ENCODE data around the gene CDK5RAP2.
"Not testable (repeated sequence)": the region's sequence is repeated elsewhere in the genome, so short reads cannot be mapped to it uniquely, and the experiment has no call there.

CDK5RAP2 gene

GRCh38 chr9:120587328-120587727 lies 7.4 kb upstream of the CDK5RAP2 start:
- DNase-seq (ENCODE audit: low read depth in 3 of 3): no peak

- DNase-seq (ENCODE audit: low read depth in 3 of 3): no peak
These were observed 4.0 kb upstream of the CDK5RAP2 start for GRCh38 chr9:120583958-120584369.

- DNase-seq (ENCODE audit: low read depth in 3 of 3): peak in 1 of 3 experiments; percentile 0
These were observed 572 bp downstream of the CDK5RAP2 start for GRCh38 chr9:120579139-120580050.

GRCh38 chr9:120574473-120574872 lies 5.5 kb downstream of the CDK5RAP2 start:
- no peak for DNase-seq (ENCODE audit: low read depth in 3 of 3)

GRCh38 chr9:120572472-120572871 lies 7.5 kb downstream of the CDK5RAP2 start:
- DNase-seq (ENCODE audit: low read depth in 3 of 3): no peak

GRCh38 chr9:120571443-120572257 lies 8.3 kb downstream of the CDK5RAP2 start:
- no peak for DNase-seq (ENCODE audit: low read depth in 3 of 3)

GRCh38 chr9:120570296-120570695 lies 9.7 kb downstream of the CDK5RAP2 start:
- DNase-seq (ENCODE audit: low read depth in 3 of 3): no peak

GRCh38 chr9:120569556-120569955 lies 10.4 kb downstream of the CDK5RAP2 start:
- no peak for DNase-seq (ENCODE audit: low read depth in 3 of 3)

GRCh38 chr9:120568816-120569215 lies 11.2 kb downstream of the CDK5RAP2 start:
- no peak for DNase-seq (ENCODE audit: low read depth in 3 of 3)

GRCh38 chr9:120567874-120568273 lies 12.1 kb downstream of the CDK5RAP2 start:
- DNase-seq (ENCODE audit: low read depth in 3 of 3): no peak

- no peak for DNase-seq (ENCODE audit: low read depth in 3 of 3)
These were observed 12.9 kb downstream of the CDK5RAP2 start for GRCh38 chr9:120567081-120567480.

GRCh38 chr9:120564589-120564988 lies 15.4 kb downstream of the CDK5RAP2 start:
- no peak for DNase-seq (ENCODE audit: low read depth in 3 of 3)

- no peak for DNase-seq (ENCODE audit: low read depth in 3 of 3)
These were observed 17.0 kb downstream of the CDK5RAP2 start for GRCh38 chr9:120562861-120563443.

- DNase-seq (ENCODE audit: low read depth in 3 of 3): no peak
These were observed 18.3 kb downstream of the CDK5RAP2 start for GRCh38 chr9:120561709-120562108.

GRCh38 chr9:120559546-120559945 lies 20.4 kb downstream of the CDK5RAP2 start:
- DNase-seq (ENCODE audit: low read depth in 3 of 3): no peak

GRCh38 chr9:120558454-120558853 lies 21.5 kb downstream of the CDK5RAP2 start:
- no peak for DNase-seq (ENCODE audit: low read depth in 3 of 3)

GRCh38 chr9:120557205-120557604 lies 22.8 kb downstream of the CDK5RAP2 start:
- DNase-seq (ENCODE audit: low read depth in 3 of 3): no peak

- no peak for DNase-seq (ENCODE audit: low read depth in 3 of 3)
These were observed 23.2 kb downstream of the CDK5RAP2 start for GRCh38 chr9:120556775-120557174.

GRCh38 chr9:120555839-120556238 lies 24.1 kb downstream of the CDK5RAP2 start:
- no peak for DNase-seq (ENCODE audit: low read depth in 3 of 3)

GRCh38 chr9:120552210-120552704 lies 27.7 kb downstream of the CDK5RAP2 start:
- not testable (repeated sequence) for DNase-seq (ENCODE audit: low read depth in 3 of 3)

- no peak for DNase-seq (ENCODE audit: low read depth in 3 of 3)
These were observed 34.0 kb downstream of the CDK5RAP2 start for GRCh38 chr9:120545701-120546550.

Measured in stimulated activated CD4-positive, alpha-beta T cell treated with anti-CD3 and anti-CD28 coated beads, TNF-alpha, amount 100 ng/mL, for 24 hours (primary cell).